H1 (cell line): ENCODE data around the gene PRAMEF8. TPM values are rescaled to one million over a fixed set of nuclear protein-coding genes. Genes with fewer than 3 reads are reported as not detected.
"Not testable (repeated sequence)": the region's sequence is repeated elsewhere in the genome, so short reads cannot be mapped to it uniquely, and the experiment has no call there.

Experiments used
- CTCF ChIA-PET: fragments of 300-600 bp; sonication (Branson Sonifier 250); formaldehyde crosslinking; loops from one replicate; lab custom pipeline; 2021; ENCODE audit not compliant: partially characterized antibody; lab: Charles Lee
- POLR2A ChIA-PET: fragments of 300-600 bp; sonication (Branson Sonifier 250); formaldehyde crosslinking; loops from one replicate; lab custom pipeline; 2021; ENCODE audit warnings: inconsistent platforms; ENCODE audit not compliant: partially characterized antibody; lab: Charles Lee
- DNase-seq, 2 experiments: peaks; one replicate each; pipeline versions ENCODE4 v3.0.0 to v3.0.0-alpha.2; 2010 to 2022; ENCODE audit warnings: low spot score in 2 of 2, low read depth in 1 of 2, mixed read lengths in 1 of 2
- FAIRE-seq: peaks from 2 replicates; lab custom pipeline; 2011; peaks lifted over from hg19 to GRCh38; lab: Jason Lieb, UNC
- H2AFZ ChIP-seq: 2 replicates; pipeline ENCODE4 v1.8.1; 2012; ENCODE audit warnings: low read length, inconsistent platforms
- H2AK5ac ChIP-seq: 2 replicates; pipeline ENCODE4 v1.6.1; 2013; ENCODE audit warnings: low read depth, low read length
- H2BK120ac ChIP-seq: replicated peaks from 2 replicates; pipeline ENCODE3; 2013; ENCODE audit warnings: low read depth, low read length, inconsistent platforms
- H2BK12ac ChIP-seq: 2 replicates; pipeline ENCODE4 v1.6.1; 2013; ENCODE audit warnings: low read depth, low read length
- H2BK15ac ChIP-seq: 2 replicates; pipeline ENCODE4 v1.6.1; 2013; ENCODE audit warnings: low read length
- H2BK20ac ChIP-seq: 2 replicates; pipeline ENCODE4 v1.6.1; 2013; ENCODE audit warnings: low read length
- H2BK5ac ChIP-seq: 2 replicates; pipeline ENCODE4 v1.6.1; 2013; ENCODE audit warnings: low read depth, low read length
- H3K14ac ChIP-seq: 2 replicates; pipeline ENCODE4 v1.6.1; 2013; ENCODE audit warnings: inconsistent platforms; ENCODE audit not compliant: insufficient read length
- H3K18ac ChIP-seq: 2 replicates; pipeline ENCODE4 v1.6.1; 2013; ENCODE audit warnings: low read length; ENCODE audit errors: extremely low read depth
- H3K23ac ChIP-seq: 2 replicates; pipeline ENCODE4 v1.6.1; 2013; ENCODE audit warnings: inconsistent platforms; ENCODE audit not compliant: insufficient read length
- H3K23me2 ChIP-seq: 2 replicates; pipeline ENCODE4 v1.6.1; 2013; ENCODE audit warnings: low read depth, low read length
- H3K27ac ChIP-seq: 2 replicates; pipeline ENCODE4 v1.6.1; 2011; ENCODE audit warnings: low read depth, low read length, inconsistent platforms
- H3K27me3 ChIP-seq, 4 experiments: replicated peaks in 1 of 4; 1 replicate in 1 of 4; 2 replicates in 3 of 4; pipeline versions ENCODE4 v1.6.1 to v1.8.1; 2011 to 2013; ENCODE audit warnings: low read length in 3 of 4, mild to moderate bottlenecking in 3 of 4, inconsistent platforms in 2 of 4, mixed read lengths in 2 of 4, moderate library complexity in 1 of 4; ENCODE audit not compliant: control insufficient read depth in 3 of 4, insufficient read depth in 3 of 4; ENCODE audit errors: extremely low read depth in 1 of 4
- H3K36me3 ChIP-seq, 4 experiments: 2 replicates each; pipeline versions ENCODE4 v1.6.1 to v1.8.1; 2011 to 2013; ENCODE audit warnings: mild to moderate bottlenecking in 4 of 4, low read length in 3 of 4, moderate library complexity in 2 of 4, control low read depth in 1 of 4, inconsistent platforms in 1 of 4; ENCODE audit not compliant: insufficient read depth in 4 of 4, control insufficient read depth in 2 of 4
- H3K4ac ChIP-seq: replicated peaks from 2 replicates; pipeline ENCODE3; 2013; ENCODE audit warnings: low read length, low read depth, mixed read lengths, inconsistent platforms; ENCODE audit not compliant: insufficient read length
- H3K4me1 ChIP-seq, 4 experiments: replicated peaks in 1 of 4; 1 replicate in 1 of 4; 2 replicates in 3 of 4; pipeline versions ENCODE4 v1.6.1 to v1.8.1; 2011 to 2013; ENCODE audit warnings: low read length in 3 of 4, inconsistent platforms in 2 of 4, mixed read lengths in 1 of 4; ENCODE audit not compliant: insufficient read depth in 4 of 4, control insufficient read depth in 3 of 4
- H3K4me2 ChIP-seq, 2 experiments: 2 replicates each; pipeline versions ENCODE4 v1.6.1 to v1.8.1; 2011 to 2013; ENCODE audit warnings: low read depth in 2 of 2, low read length in 2 of 2, control low read depth in 1 of 2, inconsistent platforms in 1 of 2, mild to moderate bottlenecking in 1 of 2; ENCODE audit not compliant: insufficient read depth in 1 of 2
- H3K4me3 ChIP-seq, 4 experiments: fragments of 200-600, 300-600 bp in 1 of 4; sonication (generic), shearing (Covaris generic), sonication (Bioruptor Twin) in 1 of 4; 2 replicates each; pipeline versions ENCODE4 v1.5.1 to v1.8.1; 2011 to 2016; ENCODE audit warnings: low read length in 4 of 4, low read depth in 3 of 4, control low read depth in 2 of 4, inconsistent platforms in 2 of 4, mild to moderate bottlenecking in 2 of 4, mixed read lengths in 1 of 4, moderate library complexity in 1 of 4; ENCODE audit not compliant: insufficient read depth in 2 of 4; ENCODE audit errors: extremely low read depth in 1 of 4
- H3K56ac ChIP-seq: replicated peaks from 2 replicates; pipeline ENCODE3; 2013; ENCODE audit warnings: low read depth, mild to moderate bottlenecking, mixed read lengths, low read length, inconsistent platforms; ENCODE audit not compliant: insufficient read length
- H3K79me1 ChIP-seq: 2 replicates; pipeline ENCODE4 v1.6.1; 2013; ENCODE audit warnings: low read depth, low read length, control low read depth
- H3K79me2 ChIP-seq, 2 experiments: 2 replicates each; pipeline versions ENCODE4 v1.6.1 to v1.8.1; 2012 to 2013; ENCODE audit warnings: low read length in 2 of 2, mild to moderate bottlenecking in 2 of 2, inconsistent platforms in 1 of 2; ENCODE audit not compliant: insufficient read depth in 2 of 2, control insufficient read depth in 1 of 2
- H3K9ac ChIP-seq, 4 experiments: replicated peaks in 1 of 4; 1 replicate in 1 of 4; 2 replicates in 3 of 4; pipeline versions ENCODE4 v1.6.1 to v1.8.1; 2011 to 2013; ENCODE audit warnings: low read depth in 3 of 4, low read length in 3 of 4, control low read depth in 2 of 4, mild to moderate bottlenecking in 2 of 4, moderate library complexity in 2 of 4, inconsistent platforms in 1 of 4; ENCODE audit errors: extremely low read depth in 1 of 4
- H3K9me3 ChIP-seq, 2 experiments: 2 replicates each; pipeline versions ENCODE4 v1.6.1 to v1.8.1; 2012 to 2013; ENCODE audit warnings: mild to moderate bottlenecking in 2 of 2, moderate library complexity in 2 of 2, control low read depth in 1 of 2, inconsistent platforms in 1 of 2, low read depth in 1 of 2, low read length in 1 of 2, mixed read lengths in 1 of 2; ENCODE audit not compliant: insufficient read depth in 2 of 2
- H4K20me1 ChIP-seq, 2 experiments: replicated peaks in 1 of 2; 2 replicates each; pipeline versions ENCODE3 to v1.8.1; 2011 to 2013; ENCODE audit warnings: inconsistent platforms in 2 of 2, low read length in 2 of 2, mild to moderate bottlenecking in 1 of 2; ENCODE audit not compliant: insufficient read depth in 2 of 2, control insufficient read depth in 1 of 2
- H4K5ac ChIP-seq: 2 replicates; pipeline ENCODE4 v1.6.1; 2013; ENCODE audit warnings: low read length, low read depth, mixed read lengths, inconsistent platforms; ENCODE audit not compliant: insufficient read length
- H4K8ac ChIP-seq: 2 replicates; pipeline ENCODE4 v1.8.0; 2013; ENCODE audit warnings: mild to moderate bottlenecking, moderate library complexity, low read length, inconsistent platforms; ENCODE audit not compliant: insufficient read depth; ENCODE audit errors: extremely low read depth
- H4K91ac ChIP-seq: replicated peaks from 2 replicates; pipeline ENCODE3; 2013; ENCODE audit warnings: low read length, mixed read lengths, inconsistent platforms; ENCODE audit not compliant: insufficient read length
- WGBS, 2 experiments: shearing (Covaris generic) in 1 of 2; methylation state at CpG; one replicate each; pipeline versions ENCODE4 v1.1.6 to v1.1.7; 2013 to 2015; ENCODE audit warnings: low lambda C conversion rate in 2 of 2, mixed read lengths in 2 of 2, inconsistent platforms in 1 of 2, low coverage in 1 of 2, missing lambda C conversion rate in 1 of 2; ENCODE audit not compliant: insufficient replicate concordance in 2 of 2, insufficient coverage in 1 of 2, insufficient read length in 1 of 2; ENCODE audit errors: extremely low coverage in 1 of 2, missing lambda C conversion rate in 1 of 2; 5-methylcytosine and 5-hydroxymethylcytosine counted together
- polyA plus RNA-seq, 7 experiments: library from polyadenylated mRNA; depleted of rRNA in 3 of 7; stranded (reverse) in 5 of 7; unstranded in 2 of 7; fragments of >200 nt in 5 of 7; fragments of 200-250 nt in 2 of 7; gene quantifications; 1 replicate in 5 of 7; 2 replicates in 1 of 7; 4 replicates in 1 of 7; pipeline versions ENCODE4 v1.2.1 to v1.2.3, GENCODE V29; 2011 to 2013; ENCODE audit warnings: missing spikeins in 2 of 7, mixed read lengths in 2 of 7
- total RNA-seq: library from RNA; stranded (reverse); fragmentation: NEBNext Ultra II Directional; extraction: Animal tissue kit (Norgen Biotek cat#: 25700); gene quantifications from 2 replicates; pipeline ENCODE4 v1.2.1, GENCODE V29; 2021

PRAMEF8 gene
- total and polyA plus RNA-seq, 2 of the 8 experiments (the other 6 are each of a cell fraction or from before 2014, with no cell fraction given): not detected

DNA sequence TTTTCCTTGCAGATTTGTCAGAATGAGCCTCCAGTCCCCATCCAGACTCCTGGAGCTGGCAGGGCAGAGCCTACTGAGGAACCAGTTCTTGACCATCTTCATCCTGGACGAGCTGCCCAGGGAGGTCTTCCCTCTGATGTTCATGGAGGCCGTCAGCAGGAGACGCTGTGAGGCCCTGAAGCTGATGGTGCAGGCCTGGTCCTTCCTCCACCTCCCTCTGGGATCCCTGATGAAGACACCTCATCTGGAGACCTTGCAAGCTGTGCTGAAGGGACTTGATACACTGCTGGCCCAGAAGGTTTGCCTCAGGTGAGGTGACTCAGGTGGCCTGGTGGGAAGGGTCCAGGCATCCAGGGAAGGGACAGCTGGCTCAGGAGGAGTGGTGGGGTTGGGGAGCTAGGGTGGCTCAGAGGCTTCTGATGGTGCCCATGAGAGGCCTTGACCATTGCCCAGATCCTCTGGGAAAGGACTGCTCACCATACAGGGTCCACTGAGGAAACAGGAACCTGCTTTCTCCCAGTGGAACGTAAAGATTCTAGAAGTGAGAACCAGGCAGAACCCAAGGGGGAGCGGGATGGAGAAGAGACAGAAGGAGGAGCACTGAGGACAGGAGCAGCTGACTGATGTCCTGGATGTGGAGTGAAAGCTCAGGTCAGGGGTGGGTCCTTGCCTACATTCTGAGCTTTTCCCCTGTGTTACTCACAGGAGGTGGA lies 38.9 kb downstream of the PRAMEF8 start:
- H2AK5ac ChIP-seq, FAIRE-seq: not testable (repeated sequence)

More for the DNA sequence above, 38.9 kb downstream of the PRAMEF8 start:
- H3K4me1 ChIP-seq, H2BK5ac ChIP-seq, H3K14ac ChIP-seq, H2BK120ac ChIP-seq, H3K79me1 ChIP-seq, CTCF ChIA-PET, H2BK12ac ChIP-seq, H3K36me3 ChIP-seq, H2BK15ac ChIP-seq, H3K23ac ChIP-seq, H3K4ac ChIP-seq, H3K27ac ChIP-seq, H3K79me2 ChIP-seq, H4K91ac ChIP-seq, H3K9ac ChIP-seq, H4K8ac ChIP-seq, H4K20me1 ChIP-seq, H3K23me2 ChIP-seq, H3K27me3 ChIP-seq, H2AFZ ChIP-seq, H3K4me2 ChIP-seq, POLR2A ChIA-PET, H3K18ac ChIP-seq, H4K5ac ChIP-seq, DNase-seq, H3K4me3 ChIP-seq, H2BK20ac ChIP-seq, H3K56ac ChIP-seq: not testable (repeated sequence)
- WGBS, 2 experiments: 61% methylated on average over 5 of the region's 5 CpGs; no CpG with 5 or more reads in 1 of the 2 experiments
- H3K9me3 ChIP-seq: peaks cover 49 to 52% of the 10 kb centered on the region in 2 experiments
